NB4 (cell line): ENCODE measurements around the gene KIAA0930.

Source experiments
- DNase-seq: peaks from one replicate; pipeline ENCODE4 v3.0.0; 2010; ENCODE audit warnings: low read depth
- H3K4me3 ChIP-seq: one replicate; pipeline ENCODE4 v1.5.1; 2011; ENCODE audit warnings: mild to moderate bottlenecking, low read depth, low read length, moderate library complexity
- CTCF ChIP-seq: IDR thresholded peaks from one replicate; pipeline ENCODE4 v1.5.1; 2012; ENCODE audit warnings: low read depth, low read length
- MAX ChIP-seq: IDR thresholded peaks from 2 replicates; pipeline ENCODE4 v1.6.1; 2011; ENCODE audit warnings: low read depth, low read length
- MYC ChIP-seq: IDR thresholded peaks from 2 replicates; pipeline ENCODE4 v1.6.1; 2011; ENCODE audit warnings: low read depth, low read length
- POLR2A ChIP-seq: IDR thresholded peaks from 2 replicates; pipeline ENCODE4 v1.6.1; 2011; ENCODE audit warnings: mild to moderate bottlenecking; ENCODE audit not compliant: insufficient read length; ENCODE audit errors: extremely low read depth

Gene KIAA0930

GRCh38 chr22:45212992-45213751 lies 27.5 kb downstream of the KIAA0930 start:
- TF ChIP-seq CTCF (no peak), MYC (no peak), POLR2A (no peak), MAX (no peak)
- DNase-seq = peak; percentile 74
- no peak overlapping the region for H3K4me3 ChIP-seq

- no peak for TF ChIP-seq POLR2A
- no peak for DNase-seq
- H3K4me3 ChIP-seq = no peak overlapping the region
Observed at GRCh38 chr22:45212306-45212709, 28.4 kb downstream of the KIAA0930 start.

- TF ChIP-seq POLR2A (no peak), CTCF (no peak), MYC (no peak), MAX (no peak)
- DNase-seq = no peak
- H3K4me3 ChIP-seq = no peak overlapping the region
Observed at GRCh38 chr22:45211848-45212247, 28.8 kb downstream of the KIAA0930 start.

GRCh38 chr22:45211435-45211834 lies 29.3 kb downstream of the KIAA0930 start:
- TF ChIP-seq CTCF = no peak
- no peak for TF ChIP-seq POLR2A
- no peak for TF ChIP-seq MYC
- no peak for TF ChIP-seq MAX
- no peak for DNase-seq
- H3K4me3 ChIP-seq = no peak overlapping the region

GRCh38 chr22:45210991-45211390 lies 29.7 kb downstream of the KIAA0930 start:
- TF ChIP-seq POLR2A = no peak
- TF ChIP-seq CTCF = no peak
- TF ChIP-seq MYC = no peak
- no peak for TF ChIP-seq MAX
- no peak for DNase-seq
- H3K4me3 ChIP-seq = no peak overlapping the region

- TF ChIP-seq POLR2A (no peak), MAX (no peak), CTCF (no peak), MYC (no peak)
- H3K4me3 ChIP-seq = no peak overlapping the region
- DNase-seq = no peak
Observed at GRCh38 chr22:45210577-45210976, 30.1 kb downstream of the KIAA0930 start.
